HG03045 (cell line): ENCODE measurements around the gene CASKIN1.

Experiments used
- ATAC-seq: cut with Tn5 transposase; IDR thresholded peaks from one replicate; pipeline ENCODE4 v1.9.1; 2021; ENCODE audit warnings: mild to moderate bottlenecking, moderate library complexity; ENCODE audit not compliant: unreplicated experiment

Gene CASKIN1

DNA sequence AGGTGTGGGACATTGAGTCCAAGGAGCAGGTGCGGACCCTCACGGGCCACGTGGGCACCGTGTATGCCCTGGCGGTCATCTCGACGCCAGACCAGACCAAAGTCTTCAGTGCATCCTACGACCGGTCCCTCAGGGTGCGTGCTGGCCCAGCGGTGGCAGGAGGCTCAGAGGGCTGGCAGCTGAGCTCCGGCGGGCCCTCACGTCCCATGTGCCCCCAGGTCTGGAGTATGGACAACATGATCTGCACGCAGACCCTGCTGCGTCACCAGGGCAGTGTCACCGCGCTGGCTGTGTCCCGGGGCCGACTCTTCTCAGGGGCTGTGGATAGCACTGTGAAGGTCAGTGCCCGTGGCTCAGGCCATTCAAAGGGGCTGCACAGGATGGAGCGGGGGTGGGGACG, 20.4 kb downstream of the CASKIN1 start:
- no peak for ATAC-seq

DNA sequence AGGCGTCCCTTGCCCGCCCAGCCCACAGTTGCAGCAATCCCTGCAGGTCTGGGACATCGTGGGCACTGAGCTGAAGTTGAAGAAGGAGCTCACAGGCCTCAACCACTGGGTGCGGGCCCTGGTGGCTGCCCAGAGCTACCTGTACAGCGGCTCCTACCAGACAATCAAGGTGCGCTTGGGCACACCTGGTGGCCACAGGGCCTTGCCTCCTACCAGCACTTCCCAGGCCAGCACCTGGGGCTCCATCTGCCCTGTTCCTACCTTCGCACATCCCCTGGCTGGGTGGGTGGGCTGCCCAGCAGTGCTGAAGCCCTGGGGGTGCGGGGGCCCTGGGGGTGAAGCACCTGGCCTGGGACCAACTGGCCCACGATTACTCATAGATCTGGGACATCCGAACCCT, 21.0 kb downstream of the CASKIN1 start:
- no peak for ATAC-seq

DNA sequence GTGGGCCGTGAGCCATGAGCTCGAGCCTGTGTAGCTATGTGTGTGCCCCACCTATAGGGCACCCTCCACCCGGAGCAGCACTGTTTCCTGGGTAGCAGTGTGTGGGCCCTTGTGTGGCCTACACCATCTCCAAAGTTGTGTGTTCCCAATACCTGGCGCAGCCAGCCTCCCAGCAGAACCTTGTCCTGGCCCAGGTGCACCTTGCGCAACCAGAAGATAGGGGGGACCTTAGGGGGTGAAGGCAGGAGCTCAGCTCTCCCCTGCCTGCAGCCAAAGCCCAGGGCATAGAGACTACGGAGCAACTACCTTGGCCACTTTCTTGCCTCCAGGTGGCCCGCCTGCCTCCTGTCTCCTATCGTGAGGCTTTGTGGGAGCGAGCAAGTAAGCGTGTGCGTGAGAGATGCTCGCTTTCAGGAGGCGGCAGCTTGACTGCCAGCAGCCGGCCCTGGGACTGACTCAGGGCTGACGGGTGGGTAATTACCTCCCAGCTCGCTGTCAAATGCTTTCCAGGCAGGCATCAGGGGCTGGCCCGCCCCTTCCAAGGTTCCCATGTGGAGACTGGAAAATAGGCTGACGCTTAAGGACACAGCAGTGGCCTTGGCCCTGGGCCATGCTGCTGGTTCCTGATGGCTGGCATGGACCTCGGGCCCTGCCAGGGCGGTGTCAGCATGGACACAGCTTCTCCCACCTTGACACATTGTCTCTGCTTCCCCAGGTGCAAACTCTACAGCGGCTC, 21.8 kb downstream of the CASKIN1 start:
- no peak for ATAC-seq

DNA sequence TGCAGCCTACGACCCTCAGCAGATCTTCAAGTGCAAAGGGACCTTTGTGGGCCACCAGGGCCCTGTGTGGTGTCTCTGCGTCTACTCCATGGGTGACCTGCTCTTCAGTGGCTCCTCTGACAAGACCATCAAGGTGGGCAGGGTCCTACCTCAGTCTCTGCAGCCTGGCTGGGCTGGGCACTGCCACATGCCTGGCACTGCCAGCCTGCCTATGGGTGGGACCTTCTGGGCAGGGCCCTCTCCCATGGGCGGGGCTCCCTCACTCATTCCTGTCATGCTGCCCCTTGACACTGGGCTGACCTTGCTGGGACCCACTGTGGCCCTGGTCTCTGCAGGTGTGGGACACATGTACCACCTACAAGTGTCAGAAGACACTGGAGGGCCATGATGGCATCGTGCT, 22.5 kb downstream of the CASKIN1 start:
- ATAC-seq, result no peak

DNA sequence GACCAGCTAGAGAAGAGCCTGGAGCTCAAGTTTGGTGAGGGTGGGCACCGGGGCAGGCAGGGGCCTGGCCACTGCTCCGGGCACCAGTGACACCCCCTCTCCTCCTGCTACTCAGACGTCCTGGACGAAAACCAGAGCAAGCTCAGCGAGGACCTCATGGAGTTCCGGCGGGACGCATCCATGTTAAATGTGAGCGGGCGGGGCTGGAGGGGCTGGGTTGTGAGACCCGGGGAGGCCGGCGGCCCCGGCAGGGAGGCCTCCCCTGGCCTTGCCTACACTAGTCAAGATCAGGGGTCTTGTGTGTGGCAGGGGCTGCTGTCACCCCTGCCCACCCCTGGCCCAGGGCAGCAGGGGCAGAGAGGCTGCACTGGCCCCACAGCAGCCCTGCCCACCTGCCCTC, 23.0 kb downstream of the CASKIN1 start:
- no peak for ATAC-seq

DNA sequence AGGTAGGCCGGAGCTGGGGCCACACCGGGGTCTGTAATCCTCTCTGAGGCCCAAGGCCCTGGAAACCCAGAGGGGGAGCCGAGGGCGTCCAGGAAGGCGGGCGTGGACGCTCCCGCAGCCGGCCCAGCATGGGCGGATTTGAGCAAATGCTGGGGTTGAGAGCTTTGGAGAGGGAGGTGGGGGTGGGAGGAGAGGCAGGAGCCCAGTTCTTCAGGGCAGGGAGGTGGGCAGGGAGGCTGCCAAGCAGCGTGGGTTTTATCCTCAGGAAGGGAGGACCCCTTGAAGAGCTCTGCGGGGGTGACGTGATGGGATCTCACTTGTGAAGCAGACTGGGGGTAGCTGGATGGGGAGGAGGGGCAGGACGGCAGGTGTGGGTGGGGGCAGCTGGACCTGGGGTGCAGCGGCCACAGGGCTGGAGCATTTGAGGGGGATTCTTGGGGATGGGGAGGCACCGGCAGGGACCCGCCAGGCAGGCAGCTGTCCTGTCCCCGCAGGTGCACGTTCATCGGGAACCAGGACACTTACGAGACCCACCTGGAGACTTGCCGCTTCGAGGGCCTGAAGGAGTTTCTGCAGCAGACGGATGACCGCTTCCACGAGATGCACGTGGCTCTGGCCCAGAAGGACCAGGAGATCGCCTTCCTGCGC, 23.6 kb downstream of the CASKIN1 start:
- no peak for ATAC-seq

DNA sequence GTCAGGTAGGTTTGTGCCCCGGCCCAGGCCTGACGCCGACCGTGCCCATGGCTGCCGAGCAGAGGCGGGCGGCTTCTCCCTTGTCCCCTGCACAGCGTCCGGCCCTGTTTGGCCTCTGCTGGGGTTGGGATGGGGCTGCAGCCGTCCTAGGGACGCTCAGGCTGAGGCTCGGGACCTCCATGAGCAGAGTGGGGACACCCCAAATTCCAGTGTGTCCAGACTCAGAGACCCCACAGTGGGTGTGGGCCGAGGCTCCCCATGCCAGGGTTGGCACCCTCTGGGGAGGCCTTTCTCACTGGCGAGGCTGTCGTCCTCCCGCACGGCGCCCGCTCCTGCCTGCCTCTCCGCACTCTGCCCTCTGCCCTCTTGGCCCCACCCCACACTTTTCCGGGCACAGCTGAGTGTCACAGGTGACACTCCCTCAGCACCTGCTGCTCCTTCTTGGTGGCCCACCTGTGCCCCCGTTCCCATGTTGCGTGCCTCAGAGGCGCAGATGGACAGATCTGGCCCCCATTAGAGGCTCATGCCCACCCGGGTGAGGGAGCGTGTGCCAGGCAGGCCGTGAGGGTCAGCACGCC, 24.7 kb downstream of the CASKIN1 start:
- ATAC-seq, result no peak

DNA sequence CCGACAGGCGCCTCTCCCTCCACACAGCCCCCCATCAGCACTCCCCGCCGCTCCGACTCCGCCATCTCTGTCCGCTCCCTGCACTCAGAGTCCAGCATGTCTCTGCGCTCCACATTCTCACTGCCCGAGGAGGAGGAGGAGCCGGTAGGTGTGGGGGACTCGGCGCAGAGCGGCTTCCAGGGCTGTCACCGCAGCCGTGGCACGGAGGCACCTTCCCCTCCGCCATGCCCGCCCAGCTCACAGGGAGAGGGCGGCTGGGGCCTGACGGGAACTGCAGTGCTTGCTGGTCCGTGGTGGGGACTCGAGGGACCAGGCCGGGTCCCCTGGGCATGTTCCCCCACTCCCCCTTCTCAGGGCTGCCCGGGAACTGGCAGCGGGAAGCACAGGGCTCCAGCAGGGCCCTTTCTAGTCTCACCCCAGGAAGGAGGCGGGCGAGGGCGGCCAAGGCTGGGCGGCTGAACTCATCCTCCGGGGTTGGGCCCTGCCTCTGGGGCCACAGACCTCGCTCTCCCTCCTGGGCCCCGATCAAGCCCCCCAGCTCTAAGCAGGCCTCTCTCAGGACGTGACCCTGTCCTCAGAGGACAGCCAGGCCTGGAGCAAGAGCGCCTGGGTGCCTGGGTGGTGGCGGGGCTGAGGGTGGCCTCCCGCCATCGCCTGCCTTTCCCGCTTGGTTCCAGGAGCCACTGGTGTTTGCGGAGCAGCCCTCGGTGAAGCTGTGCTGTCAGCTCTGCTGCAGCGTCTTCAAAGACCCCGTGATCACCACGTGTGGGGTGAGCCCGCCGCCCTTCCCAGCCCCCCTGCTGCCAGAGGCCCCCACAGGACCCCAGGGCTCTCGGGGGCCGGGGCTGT, 25.6 kb downstream of the CASKIN1 start:
- no peak for ATAC-seq

DNA sequence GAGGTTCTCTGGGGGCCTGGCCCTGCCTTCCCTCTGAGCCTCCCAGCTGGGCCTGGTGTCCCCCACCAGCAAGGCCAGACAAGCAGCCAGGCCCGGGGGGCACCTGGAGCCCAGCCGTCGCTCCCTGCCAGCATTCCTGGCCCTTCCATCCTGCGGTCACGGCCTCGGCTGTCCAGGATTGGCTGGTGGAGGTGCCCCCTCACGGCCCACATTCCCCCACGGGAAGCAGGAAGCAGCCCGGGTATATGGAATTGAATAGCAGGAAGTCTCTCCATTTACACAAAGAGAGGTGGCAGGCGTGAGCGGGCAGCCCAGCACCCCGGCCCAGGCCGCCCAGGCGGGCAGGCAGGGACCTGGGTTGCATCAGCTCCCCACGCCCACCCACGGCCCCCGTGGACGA, 26.3 kb downstream of the CASKIN1 start:
- ATAC-seq, result no peak

DNA sequence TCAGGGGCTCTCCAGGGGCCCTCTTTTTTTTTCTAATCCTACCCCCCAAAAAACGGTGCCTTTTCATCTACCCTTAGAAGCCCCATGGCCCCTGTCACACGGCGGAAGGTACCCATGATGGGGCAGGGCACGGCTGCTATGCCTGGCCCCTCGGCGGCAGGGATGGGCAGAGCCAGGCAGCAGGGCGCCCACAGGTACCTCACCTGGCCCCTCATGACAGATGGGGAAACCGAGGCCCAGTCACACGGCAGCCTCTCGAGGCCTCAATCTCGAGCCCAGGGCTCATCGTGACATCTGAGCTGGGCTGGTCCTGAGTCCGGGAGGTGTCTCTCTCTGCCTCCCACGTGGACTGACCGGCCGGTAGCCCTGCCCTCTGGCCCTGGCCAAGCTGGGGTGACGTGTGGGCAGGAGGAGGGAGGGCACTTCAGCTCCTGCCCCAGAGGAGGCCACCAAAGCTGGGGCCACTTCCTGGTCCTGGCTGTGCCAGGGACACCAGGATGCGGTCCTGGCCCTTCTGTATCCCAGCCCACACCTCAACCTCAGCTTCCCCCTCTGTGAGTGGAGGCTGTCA, 29.3 kb downstream of the CASKIN1 start:
- no peak for ATAC-seq

DNA sequence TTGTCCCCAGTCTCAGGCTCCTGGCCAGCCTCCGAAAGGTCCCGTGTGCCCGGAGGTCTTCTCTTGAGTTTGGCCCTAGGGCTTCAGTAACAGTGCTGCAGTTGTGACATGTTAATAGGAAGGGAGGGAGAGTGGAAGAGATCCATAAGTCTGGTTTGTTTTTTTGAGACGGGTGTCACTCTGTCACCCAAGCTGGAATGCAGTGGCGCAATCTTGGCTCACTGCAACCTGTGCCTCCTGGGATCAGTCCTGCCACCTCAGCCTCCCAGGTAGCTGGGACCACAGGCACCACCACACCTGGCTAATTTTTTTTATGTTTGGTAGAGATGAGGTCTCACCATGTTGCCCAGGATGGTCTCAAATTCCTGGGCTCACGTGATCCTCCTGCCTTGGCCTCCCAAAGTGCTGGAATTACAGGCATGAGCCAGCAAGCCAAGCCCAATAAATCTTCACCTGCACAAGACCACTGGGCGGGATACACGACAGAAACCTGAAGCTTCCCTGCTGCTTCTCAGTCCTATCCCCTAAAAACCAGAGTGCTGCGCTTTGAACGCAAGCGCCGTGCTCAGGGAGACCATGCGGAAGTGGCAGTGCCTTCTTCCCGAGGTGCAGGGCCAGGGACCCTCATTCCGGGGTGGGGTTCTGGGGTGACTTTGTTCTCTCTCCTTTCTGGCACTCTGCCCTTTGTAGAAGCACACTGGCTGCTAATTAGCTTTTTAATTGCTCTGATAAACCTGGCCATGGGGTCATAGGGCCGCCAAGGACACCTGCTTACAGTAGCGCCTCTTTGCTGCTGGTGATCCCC, 29.9 kb downstream of the CASKIN1 start:
- no peak for ATAC-seq

DNA sequence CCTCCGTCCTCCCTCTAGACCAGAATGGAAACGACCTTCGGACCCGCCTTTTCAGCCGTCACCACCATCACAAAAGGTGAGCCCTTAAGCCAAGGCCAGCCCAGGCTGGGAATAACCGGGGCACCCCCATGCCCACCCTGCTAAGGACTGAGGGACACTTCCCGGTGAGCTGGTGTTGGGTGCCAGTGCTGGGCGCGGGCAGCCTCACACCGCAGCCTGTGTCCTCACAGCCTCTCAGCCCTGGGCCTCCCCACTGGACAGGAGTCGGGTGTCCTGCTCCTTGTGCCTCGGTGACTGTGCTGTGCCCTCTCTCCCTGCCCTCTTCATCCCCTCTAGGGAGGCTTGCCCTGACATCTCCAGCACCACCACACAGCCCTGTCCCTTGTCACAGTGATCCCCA, 30.5 kb downstream of the CASKIN1 start:
- ATAC-seq, result no peak

DNA sequence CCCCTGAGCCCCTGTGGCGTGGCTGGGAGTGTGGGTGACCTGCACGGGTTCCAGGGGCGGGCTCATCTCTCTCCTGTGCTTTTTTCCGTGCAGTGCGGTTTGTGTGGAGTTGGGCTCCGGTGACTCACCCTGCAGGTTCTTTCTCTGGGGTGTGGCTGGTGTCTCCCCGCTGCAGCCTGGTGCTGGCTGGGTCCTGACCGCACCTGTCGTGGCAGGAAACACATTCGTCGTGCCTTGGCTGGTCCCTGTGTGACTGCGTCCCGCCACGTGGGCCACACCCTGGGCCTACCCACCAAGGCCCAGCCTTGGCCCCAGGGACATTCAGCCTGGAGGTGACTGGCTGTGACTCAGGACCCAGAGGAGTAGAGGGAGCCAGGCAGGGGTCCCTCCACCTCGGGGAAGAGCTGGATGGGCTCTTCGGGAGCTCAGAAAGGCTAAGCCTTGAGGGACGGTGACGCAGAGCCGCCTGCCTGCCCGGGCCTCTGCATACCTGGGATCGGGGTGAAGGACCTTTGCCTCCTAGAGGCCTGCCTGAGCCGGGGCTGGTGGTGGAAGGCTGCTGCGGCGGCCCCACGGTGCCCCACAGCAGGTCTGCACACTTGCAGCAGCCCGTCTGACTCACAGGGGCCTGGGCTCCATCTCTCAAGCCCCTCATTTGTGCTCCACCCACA, 33.1 kb downstream of the CASKIN1 start:
- no peak for ATAC-seq

DNA sequence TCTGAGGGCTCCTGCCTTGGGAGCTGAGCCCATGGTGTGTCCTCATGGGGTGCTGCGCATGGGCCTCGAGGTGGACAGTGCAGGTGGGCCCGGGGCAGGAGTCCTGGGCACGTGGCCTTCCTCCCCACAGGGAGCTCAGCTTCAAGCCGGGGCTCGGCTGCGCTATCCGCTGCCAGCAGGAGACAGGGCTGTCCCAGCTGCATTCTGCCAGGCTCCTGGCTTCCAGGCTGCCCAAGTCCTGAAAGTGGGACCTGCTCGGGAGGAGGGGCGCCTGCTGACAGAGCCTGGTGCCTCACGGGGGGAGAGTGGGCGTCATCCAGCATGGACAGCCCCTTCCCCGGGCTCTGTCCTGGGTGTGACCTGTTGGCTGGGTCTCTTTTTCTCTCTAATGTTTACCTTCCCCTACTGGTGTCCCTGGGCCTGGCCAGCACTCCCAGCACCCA, 33.7 kb downstream of the CASKIN1 start:
- ATAC-seq, result no peak

DNA sequence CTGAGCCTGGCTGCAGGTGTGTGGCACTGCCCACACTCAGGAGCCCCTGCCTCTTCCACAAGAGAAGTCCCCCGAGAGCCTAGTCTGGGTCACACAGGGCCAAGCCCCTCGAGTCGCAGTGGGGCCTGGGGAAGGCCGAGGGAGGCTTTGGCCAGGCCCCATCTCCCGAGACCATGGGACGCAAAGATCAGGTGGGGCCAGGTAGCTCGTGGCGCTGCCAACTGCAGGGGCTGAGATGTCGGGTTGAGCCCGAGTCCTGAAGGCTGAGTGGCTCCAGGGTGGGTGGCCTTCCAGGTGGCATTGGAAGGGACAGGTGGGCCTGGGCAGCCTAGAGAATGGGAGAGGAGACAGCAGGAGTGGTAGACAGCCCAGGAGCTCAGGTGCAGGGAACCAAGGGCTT, 34.5 kb downstream of the CASKIN1 start:
- ATAC-seq, result no peak

DNA sequence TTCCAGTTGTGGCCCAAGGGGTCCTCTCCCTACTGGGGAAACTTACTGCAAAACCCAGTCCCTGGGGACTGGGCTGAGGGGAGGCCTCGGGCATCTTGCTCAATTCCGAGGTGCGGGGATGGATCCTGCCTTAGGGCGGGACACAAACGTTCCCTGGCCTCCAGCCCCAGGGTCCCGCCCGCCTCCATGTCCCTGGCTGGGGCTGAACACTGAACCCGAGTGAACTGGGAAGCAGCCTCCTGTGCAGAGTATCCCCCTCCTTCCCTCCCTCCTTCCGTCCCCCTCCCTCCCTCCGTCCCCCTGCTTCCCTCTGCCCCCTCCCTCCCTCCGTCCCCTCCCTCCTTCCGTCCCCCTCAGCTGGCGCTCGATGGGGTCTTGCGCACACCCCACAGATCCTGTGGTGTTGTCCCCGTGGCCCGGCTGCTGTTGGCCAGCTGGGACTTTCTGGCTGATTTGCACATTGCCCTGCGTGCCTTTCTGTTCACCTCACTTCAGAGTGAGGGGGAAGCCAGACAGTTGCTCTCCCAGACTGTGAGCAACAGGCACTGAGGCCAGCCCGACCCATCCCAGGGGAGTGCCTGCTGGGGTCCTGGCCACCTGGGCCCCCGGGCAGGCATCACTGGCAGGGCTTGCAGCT, 35.4 kb downstream of the CASKIN1 start:
- ATAC-seq, result no peak

DNA sequence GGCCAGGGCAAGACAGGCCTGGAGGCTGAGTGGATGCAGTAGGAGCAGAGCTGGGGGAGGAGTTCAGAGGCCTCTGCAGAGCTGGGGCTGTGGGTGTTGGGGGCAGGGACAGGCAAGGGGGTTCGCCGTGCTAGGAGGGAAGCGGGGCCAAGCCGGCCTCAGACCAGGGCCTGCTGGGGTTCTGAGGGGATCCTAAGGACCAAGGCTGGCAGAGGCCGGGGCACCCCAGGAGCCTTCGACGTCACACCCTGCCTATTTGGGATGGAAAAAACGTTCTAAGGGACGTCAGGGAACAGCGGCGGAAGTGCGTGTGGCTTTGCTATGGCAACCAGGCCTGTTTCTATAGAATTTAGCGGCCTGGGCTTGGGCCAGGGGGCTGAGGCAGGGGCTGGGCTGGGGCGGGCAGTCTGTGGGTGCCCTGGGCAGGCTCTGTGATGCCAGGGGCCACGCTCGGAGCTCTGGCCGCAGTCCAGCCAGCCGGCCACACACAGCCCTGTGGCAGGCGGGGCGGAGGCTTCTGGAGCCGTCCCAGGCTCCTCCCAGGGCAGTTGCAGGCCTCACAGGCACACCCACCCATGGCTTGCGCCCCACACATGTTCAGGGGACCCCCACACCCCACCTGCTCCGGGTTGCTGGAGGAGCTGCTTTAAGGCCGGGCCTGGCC, 37.1 kb downstream of the CASKIN1 start:
- ATAC-seq, result no peak

DNA sequence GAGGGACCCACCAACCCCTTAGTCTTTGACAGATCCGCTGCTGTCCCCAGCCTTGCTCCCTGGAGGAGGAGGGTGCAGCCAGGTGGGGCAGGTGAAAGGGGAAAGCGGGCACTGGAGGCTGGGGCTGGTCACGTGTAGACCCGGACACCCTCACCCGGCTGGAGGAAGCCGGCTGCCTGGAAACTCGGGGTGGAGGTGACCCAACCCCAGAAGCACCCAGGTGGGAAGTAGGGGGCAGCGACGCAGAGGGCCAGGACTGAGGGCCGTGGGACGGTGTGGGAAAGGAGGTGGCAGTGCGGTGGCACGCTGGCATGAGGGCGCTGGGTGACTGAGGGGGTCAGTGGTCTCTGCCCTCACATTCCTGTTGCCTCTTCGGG, 38.2 kb downstream of the CASKIN1 start:
- ATAC-seq, result no peak
